NCI-H1417 treated with DMSO at 0.1 percent for 48 hours (cell line): Measurements from ENCODE around the gene SARS2.
A peak's percentile ranks its signal among the peaks of the same experiment; 100 is the strongest.
"Not testable (repeated sequence)": the region's sequence is repeated elsewhere in the genome, so short reads cannot be mapped to it uniquely, and the experiment has no call there.

Experiments
- DNase-seq: peaks from one replicate; lab custom pipeline; 2025; lab: John Stamatoyannopoulos, UW

Gene SARS2

DNA sequence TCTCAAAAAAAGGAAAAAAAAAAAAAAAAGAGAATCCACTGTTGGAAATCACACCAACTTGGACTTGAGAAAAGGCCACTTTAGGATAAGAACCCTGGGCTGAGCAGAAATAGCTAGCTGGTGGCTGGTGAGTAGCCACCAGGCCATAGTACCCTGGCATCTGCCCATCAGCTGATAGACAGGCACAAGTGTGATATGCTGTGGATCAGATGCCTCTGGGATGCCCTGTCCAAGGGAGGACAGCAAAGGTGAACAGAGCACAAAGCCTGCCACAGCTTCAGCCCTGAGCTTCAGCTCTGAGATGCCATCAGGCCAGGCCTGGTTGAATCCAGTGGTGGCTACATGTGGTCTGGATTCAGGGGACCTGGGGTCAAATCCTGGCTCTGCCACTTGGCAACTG is 39.9 kb downstream of the SARS2 start:
- DNase-seq = no peak

GRCh38 chr19:38889803-38890202 is 40.8 kb downstream of the SARS2 start:
- DNase-seq = no peak

DNA sequence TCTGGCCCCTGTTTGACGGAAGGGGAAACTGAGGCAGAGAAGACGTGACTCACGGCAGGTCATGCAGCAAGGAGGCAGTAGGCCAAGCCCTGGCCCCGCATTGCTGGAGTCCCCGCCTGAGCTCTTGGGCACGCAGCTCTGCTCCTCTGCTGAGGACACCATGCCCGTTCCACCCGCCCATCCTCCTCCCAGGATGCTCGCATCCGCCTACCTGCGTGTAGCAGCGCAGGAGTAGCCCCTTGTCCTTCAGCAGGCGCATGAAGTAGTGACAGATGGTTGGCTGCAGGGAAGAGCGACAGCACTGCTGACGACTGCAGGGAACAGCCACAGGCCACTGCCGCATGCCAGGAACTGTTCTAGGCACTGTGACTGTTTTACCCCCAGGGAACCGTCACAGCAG is 41.7 kb downstream of the SARS2 start:
- DNase-seq = no peak

DNA sequence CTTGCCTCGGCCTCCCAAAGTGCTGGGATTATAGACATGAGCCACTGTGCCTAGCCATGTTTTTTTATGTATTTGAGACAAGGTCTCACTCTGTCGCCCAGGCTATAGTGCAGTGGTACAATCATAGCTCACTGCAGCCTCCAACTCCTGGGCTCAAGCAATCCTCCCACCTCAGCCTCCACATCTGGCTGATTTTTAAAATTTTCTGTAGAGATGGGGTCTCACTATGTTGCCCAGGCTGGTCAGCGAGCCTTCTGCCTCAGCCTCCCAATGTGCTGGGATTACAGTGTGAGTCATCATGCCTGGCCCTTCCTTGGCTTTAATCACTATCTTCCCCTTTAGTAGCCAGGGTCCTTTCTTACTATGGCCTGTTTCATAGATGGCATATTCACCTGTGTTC is 45.9 kb downstream of the SARS2 start:
- not testable (repeated sequence) for DNase-seq

- DNase-seq = no peak
These were observed 47.3 kb downstream of the SARS2 start for GRCh38 chr19:38883286-38883685.

GRCh38 chr19:38880882-38881609 is 49.5 kb downstream of the SARS2 start:
- DNase-seq = no peak

GRCh38 chr19:38880076-38880881 is 50.3 kb downstream of the SARS2 start:
- DNase-seq = no peak

GRCh38 chr19:38879400-38879751 is 51.2 kb downstream of the SARS2 start:
- DNase-seq = no peak

- no peak for DNase-seq
These were observed 51.8 kb downstream of the SARS2 start for GRCh38 chr19:38878575-38879399.

DNA sequence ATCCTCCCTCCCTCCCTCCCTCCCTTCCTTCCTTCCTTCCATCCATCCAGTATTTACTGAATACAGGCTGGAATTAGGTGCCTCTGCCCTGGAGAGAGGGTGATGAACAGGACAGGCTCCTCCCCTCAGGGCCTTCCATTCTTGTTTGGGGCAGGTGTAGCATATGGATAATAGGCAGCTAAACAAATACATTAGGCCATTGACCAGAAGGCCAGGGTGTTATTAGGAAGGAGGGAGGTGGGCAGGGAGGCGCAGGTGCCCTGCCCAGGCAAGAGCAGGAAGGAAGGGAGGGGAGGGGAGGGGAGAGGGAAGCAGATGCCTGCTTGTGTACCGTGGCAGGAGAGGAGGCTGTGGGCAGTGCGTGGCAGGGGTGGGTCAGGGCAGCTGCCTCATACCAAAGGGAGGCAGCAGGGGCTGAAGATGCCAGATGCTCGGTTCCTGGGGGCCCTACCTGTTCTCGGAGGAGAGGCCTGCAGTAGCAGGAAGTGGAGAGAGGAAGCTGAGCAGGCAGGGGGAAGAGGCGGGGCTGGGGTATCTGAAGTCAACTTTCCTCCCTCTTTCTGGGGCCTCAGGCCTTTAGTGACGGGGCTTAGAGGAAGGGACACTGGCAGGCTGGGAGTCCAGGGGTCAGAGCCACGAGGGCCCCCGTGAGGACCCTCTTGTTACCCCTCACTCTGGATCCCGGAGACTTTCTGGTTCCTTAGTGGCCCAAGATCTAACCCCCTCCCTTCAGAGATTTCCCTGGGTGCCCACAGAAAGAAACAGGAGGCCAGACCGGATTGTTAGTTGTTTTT is 52.6 kb downstream of the SARS2 start, which contains the start of gene RINL:
Gene RINL, minus strand, starts transcription at position 495 of the 794 bp plus-strand sequence. CDS start 1,533 bp downstream, outside the sequence.
- peak; percentile 92 for DNase-seq

DNA sequence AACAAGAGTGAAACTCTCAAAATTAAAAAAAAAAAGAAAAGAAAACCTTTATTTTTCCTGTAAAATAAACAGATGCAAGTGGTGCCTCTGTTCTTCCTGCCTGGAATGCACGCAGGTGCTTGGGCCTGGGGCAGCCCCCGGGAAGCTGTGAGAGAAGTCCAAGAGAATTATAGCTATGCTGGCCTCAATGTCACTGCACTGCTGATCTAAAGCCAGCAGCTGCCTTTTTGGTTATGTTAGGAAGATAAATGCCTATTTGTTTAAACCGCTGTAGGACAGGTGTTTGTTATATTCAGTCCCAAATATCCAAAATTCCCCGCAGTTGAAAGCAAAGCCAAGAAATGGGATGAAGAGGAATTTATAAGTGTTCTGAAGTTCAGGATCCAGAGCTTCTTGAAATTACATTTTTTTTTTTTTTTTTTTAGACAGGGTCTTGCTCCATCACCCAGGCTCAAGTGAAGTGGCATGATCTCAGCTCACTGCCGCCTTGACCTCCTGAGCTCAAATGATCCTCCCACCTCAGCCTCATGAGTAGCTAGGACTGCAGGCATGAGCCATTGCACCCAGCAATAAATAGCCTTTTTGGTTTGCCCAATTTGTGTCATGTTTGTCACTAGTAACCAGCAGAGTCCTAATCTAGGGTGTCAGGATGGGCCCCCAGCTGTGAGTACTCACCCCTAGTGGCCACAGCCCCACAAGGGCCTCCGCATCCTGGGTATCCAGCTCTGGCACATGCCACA is 54.7 kb downstream of the SARS2 start:
- DNase-seq = no peak

DNA sequence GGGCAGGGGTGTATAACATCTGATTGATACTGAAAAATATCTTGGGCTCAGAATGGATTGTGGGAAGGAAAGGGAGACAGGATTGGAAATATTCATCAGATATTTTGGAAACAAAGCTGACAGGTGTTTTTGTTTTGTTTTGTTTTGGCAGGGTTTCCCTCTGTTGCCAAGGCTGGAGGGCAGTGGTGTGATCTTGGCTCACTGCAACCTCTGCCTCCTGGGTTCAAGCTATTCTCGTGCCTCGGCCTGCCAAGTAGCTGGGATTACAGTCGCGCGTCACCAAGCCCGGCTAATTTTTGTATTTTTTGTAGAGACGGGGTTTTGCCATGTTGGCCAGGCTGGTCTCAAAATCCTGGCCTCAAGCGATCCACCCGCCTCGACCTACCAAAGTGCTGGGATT is 57.2 kb downstream of the SARS2 start:
- DNase-seq = not testable (repeated sequence)

DNA sequence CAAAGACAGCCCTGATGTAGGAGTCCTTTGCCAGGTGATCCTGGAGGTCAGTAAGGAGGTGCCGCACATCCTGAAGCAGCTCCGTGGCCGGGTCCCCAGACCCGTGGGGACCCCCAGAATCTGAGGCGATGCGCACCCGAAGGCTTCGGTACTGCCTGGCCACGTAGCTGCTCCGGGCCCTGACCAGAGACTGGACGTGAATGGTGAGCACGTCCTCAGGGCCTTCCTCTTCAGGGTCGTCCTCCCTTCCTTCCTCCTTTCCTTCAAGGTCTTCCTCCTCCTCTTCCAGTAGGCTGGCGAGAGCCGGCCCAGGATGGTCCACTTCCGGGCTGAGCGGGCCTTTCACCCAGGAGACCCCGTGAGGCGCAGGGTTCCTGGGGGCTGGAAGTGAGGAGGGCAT is 60.0 kb downstream of the SARS2 start:
- DNase-seq = no peak

DNA sequence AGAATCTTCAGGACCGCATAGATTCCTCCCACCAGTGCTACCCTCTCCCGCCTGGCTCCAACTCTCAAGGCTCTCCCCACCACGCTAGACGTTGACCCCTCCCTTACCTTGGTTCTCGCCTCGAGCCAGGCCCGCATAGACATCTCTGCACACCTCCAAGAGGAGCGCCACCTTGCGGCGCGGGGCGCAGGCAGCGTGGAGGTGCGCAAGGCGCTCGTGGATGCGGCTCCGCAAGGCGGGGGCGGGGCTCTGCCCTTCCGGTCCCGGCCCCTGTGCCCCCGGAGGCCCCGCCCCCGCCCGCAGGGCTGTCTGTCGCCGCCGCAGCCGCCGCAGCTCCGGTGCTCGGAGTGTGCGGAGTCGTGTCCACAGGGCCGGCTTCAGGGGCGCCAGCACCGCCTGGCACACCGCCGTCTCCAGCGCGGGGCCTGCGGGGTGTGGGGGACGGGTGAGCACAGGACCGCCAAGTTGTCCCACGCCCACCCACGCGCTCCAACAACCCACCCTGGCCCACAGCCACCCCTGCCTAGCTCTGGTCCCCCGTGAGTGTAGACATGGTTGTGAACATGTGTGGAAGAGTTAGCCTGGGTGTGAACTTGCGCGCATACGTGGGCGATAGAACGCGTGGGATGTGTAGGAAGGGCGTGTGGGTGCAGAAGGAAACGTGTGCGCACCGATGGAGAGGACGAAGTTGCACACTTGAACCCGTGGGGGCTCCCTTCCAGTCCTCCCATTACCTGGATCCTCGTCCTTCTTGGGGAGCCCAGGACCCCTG is 60.5 kb downstream of the SARS2 start:
- DNase-seq = no peak

GRCh38 chr19:38869160-38869835 is 61.3 kb downstream of the SARS2 start:
- no peak for DNase-seq

DNA sequence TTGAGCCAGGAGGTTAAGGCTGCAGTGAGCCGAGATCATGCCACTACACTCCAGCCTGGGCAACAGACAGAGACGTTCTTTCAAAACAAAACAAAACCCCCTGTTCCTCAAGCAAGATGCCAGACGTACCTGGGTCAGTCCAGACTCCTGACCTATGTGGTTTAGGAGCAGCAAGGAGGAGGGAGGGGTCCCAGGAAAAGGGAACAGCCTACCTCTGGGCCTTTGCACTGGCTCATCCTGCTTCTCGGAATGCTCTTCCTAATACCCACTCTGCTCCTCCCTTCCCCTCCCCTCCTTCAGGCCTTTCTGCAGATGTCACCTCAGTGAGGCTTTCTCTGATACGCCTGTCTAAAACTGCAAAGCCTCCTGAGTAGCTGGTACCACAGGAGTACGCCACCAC is 62.0 kb downstream of the SARS2 start:
- DNase-seq = no peak

DNA sequence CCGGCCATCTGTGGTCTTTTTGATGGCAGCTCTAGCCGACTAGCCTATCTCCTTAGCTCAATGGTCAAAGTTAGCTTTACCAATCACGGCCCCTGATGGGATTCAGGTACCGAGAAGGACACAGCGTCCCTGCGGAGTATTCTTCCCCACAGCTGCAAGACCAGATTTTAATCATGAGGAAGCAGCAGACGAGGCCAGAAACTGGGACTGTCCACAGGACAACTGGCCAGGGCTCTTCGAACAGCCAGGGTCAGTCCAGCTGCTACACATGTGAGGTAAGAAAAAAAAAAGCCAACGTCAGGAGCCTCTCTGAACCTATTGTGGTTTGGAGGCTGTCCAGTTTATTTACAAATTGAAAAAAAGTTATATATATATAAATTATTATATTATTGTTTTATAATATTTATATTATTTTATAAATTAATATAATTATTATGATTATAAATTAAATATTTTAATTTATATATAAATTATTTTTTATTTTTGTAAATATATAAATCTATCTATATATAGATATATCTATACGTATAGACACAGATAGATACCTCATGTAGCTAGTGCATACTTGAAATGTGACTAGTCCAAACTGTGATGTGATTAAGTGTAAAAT is 63.3 kb downstream of the SARS2 start:
- DNase-seq = no peak
